ENCODE measurements around the gene MALRD1.

MALRD1 gene

DNA sequence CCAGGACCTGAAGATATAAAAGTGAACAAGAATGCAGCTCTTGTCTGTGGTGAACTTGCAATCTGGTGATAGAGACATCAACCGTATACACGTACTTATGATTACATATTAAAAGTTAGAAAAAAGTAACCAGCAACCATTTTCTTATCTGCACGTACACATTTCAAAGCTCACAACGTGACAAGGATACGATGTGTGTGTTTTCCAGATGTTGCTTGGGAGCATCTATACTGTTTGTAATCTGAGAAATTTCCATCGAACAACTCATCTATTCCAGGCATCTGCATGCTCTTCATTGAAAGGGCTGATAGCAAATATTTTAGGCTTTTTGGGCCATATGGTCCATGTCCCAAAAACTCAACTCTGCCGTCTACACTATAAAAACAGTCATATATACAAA lies 23.3 kb downstream of the MALRD1 start:
- TF ChIP-seq, protein P1, sequence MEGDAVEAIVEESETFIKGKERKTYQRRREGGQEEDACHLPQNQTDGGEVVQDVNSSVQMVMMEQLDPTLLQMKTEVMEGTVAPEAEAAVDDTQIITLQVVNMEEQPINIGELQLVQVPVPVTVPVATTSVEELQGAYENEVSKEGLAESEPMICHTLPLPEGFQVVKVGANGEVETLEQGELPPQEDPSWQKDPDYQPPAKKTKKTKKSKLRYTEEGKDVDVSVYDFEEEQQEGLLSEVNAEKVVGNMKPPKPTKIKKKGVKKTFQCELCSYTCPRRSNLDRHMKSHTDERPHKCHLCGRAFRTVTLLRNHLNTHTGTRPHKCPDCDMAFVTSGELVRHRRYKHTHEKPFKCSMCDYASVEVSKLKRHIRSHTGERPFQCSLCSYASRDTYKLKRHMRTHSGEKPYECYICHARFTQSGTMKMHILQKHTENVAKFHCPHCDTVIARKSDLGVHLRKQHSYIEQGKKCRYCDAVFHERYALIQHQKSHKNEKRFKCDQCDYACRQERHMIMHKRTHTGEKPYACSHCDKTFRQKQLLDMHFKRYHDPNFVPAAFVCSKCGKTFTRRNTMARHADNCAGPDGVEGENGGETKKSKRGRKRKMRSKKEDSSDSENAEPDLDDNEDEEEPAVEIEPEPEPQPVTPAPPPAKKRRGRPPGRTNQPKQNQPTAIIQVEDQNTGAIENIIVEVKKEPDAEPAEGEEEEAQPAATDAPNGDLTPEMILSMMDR (IDR thresholded peaks at IDR 0.05): no peak
- DNase-seq: no peak
- Mint-ChIP-seq H3K4me1 (no peaks in the 10 kb centered on the region), H3K27me3 (ENCODE audit: low read depth, poor library complexity) (peaks cover 3% of the 10 kb centered on the region), H3K9me3 (no peaks in the 10 kb centered on the region), H3K36me3 (ENCODE audit: low read depth) (no peaks in the 10 kb centered on the region), H3K4me3 (no peak overlapping the region), H3K27ac (no peak overlapping the region)

DNA sequence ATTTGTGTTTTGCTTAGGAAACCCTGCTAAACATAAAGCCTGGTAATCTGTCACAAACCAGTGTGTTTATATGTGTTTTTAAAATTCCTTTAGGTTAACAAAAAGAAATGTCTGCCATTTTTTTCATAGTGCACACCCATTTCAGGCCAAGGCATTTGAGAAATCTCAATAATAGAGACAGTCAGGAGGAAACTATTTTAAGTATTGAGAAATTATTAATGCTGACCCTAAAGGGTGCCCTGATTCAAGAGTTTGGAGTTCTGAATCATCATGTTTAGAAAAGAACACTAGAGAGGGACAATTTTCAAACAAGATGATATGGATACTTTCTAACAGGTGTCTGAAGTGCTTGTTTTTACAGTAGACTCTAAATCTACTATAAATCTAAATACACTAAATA lies 28.7 kb downstream of the MALRD1 start:
- Mint-ChIP-seq H3K27me3 (ENCODE audit: low read depth, poor library complexity) (no peaks in the 10 kb centered on the region), H3K4me3 (no peak overlapping the region), H3K9me3 (peaks cover 20% of the 10 kb centered on the region), H3K36me3 (ENCODE audit: low read depth) (no peaks in the 10 kb centered on the region), H3K27ac (no peak overlapping the region), H3K4me1 (no peaks in the 10 kb centered on the region)
- TF ChIP-seq, protein P1 (IDR thresholded peaks at IDR 0.05): no peak
- no peak for DNase-seq

DNA sequence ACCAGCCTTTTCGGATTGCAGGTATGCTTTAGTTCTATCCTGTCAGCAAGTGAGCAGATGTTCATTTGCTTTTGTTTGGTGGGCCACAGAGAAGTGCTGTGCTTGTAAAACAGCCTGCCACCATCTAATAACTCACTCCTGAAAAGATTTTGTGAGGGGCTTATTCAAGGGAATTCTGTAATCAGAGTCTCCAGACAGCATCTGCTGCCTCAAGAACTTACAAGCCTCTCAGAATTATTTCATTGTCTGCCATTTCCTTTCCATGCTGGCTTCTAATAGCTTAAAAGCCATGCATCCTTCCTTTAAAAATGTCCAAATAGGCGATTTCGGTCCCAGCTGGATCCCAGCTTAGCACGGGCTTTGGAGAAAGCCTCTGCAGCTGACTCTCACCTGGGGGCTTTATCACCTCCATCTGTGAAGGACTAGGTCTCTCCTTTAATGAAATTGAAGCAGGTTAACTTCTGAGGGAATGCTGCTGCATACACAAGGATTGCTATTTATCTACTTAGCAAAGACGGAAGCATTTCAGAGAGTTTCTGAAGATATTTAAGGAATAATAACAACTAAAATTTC lies 48.0 kb downstream of the MALRD1 start:
- Mint-ChIP-seq H3K4me3 (no peak overlapping the region), H3K36me3 (ENCODE audit: low read depth) (no peaks in the 10 kb centered on the region), H3K4me1 (peaks cover 10% of the 10 kb centered on the region), H3K9me3 (peaks cover 4% of the 10 kb centered on the region), H3K27me3 (ENCODE audit: low read depth, poor library complexity) (no peaks in the 10 kb centered on the region), H3K27ac (no peak overlapping the region)
- no peak for DNase-seq
- TF ChIP-seq, protein P1 (IDR thresholded peaks at IDR 0.05): no peak

DNA sequence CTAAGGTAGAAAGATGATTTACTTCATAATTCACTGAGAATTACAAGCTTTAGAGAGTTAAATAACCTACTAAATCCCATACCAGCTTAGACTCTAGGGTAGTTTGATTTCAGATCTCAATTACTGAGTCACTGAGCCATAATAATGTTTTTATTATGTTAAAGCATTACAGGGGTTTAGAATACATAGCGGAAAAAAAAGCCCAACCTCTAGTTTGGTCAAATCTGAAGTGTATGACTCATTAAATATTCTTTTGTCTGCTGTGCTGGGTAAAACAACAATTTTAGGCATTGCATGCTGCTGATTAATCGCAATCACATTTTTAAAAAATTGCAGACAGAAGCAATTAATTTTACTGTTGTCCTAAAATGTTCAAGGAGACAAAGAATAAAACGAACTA lies 48.5 kb downstream of the MALRD1 start:
- no peak overlapping the region for H3K27ac Mint-ChIP-seq
- no peak overlapping the region for H3K4me3 Mint-ChIP-seq
- TF ChIP-seq, protein P1 (IDR thresholded peaks at IDR 0.05): no peak
- peaks cover 4% of the 10 kb centered on the region for H3K9me3 Mint-ChIP-seq
- DNase-seq: no peak
- H3K27me3 Mint-ChIP-seq (ENCODE audit: low read depth, poor library complexity): no peaks in the 10 kb centered on the region
- peaks cover 10% of the 10 kb centered on the region for H3K4me1 Mint-ChIP-seq
- no peaks in the 10 kb centered on the region for H3K36me3 Mint-ChIP-seq (ENCODE audit: low read depth)

DNA sequence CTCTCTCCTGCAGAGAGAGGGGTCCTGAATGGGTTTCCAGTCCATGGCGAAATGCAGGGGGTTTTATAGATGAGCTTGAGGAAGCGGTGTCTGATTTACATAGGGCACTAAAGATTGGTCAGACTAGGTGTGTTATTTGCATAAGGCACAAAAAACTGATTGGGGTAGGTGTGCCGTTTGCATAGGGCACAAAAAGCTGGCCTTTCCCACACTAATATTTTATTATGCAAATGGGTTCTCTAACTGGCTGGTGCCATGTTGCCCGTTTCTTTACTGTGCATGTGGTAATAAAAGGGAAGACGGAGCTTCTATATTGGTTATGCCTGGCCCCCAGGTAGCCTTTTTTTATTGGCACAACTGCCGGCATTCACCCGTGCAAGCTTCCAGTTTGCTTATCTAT lies 50.2 kb downstream of the MALRD1 start:
- Mint-ChIP-seq H3K4me3 (no peak overlapping the region), H3K27ac (no peak overlapping the region), H3K27me3 (ENCODE audit: low read depth, poor library complexity) (no peaks in the 10 kb centered on the region), H3K9me3 (peaks cover 4% of the 10 kb centered on the region), H3K4me1 (peaks cover 10% of the 10 kb centered on the region), H3K36me3 (ENCODE audit: low read depth) (no peaks in the 10 kb centered on the region)
- TF ChIP-seq, protein P1 (IDR thresholded peaks at IDR 0.05): no peak
- no peak for DNase-seq

DNA sequence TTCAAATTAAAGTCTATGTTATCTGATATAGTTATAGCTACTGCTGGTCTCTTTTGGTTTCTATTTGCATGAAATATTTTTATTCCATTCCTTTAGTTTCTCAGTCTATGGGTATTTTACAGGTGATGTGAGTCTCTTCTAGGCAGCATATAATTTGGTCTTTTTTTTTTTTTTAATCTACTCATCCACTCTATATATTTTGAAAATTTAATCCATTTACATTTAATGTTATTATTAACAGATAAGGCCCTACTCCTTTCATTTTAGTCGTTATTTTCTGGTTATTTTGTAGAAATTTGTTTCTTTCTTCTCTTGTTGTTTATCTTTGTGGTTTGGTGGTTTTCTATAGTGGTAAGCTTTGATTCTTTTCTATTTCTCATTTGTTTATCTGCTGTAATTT lies 58.8 kb downstream of the MALRD1 start:
- no peak for DNase-seq
- H3K4me1 Mint-ChIP-seq: no peaks in the 10 kb centered on the region
- H3K36me3 Mint-ChIP-seq (ENCODE audit: low read depth): no peaks in the 10 kb centered on the region
- H3K27me3 Mint-ChIP-seq (ENCODE audit: low read depth, poor library complexity): peaks cover 5% of the 10 kb centered on the region
- H3K4me3 Mint-ChIP-seq: no peak overlapping the region
- peaks cover 22% of the 10 kb centered on the region for H3K9me3 Mint-ChIP-seq
- TF ChIP-seq, protein P1 (IDR thresholded peaks at IDR 0.05): no peak
- no peak overlapping the region for H3K27ac Mint-ChIP-seq

Measured in nephron progenitor cell (in vitro differentiated cells).